ENCODE measurements around the gene GFRA4.

Gene GFRA4

GRCh38 chr20:3693376-3693775, 30.2 kb upstream of the GFRA4 start:
- DNase-seq: no peak

- DNase-seq: no peak
Observed at GRCh38 chr20:3692706-3693294, 29.6 kb upstream of the GFRA4 start.

GRCh38 chr20:3691897-3692296, 28.7 kb upstream of the GFRA4 start:
- DNase-seq: no peak

- no peak for DNase-seq
Observed at GRCh38 chr20:3691306-3691705, 28.1 kb upstream of the GFRA4 start.

GRCh38 chr20:3690413-3690812, 27.2 kb upstream of the GFRA4 start:
- no peak for DNase-seq

- DNase-seq: no peak
Observed at GRCh38 chr20:3689978-3690377, 26.8 kb upstream of the GFRA4 start.

GRCh38 chr20:3687655-3688054, 24.5 kb upstream of the GFRA4 start:
- no peak for DNase-seq

- DNase-seq: peak; percentile 25
Observed at GRCh38 chr20:3686867-3687321, 23.7 kb upstream of the GFRA4 start.

GRCh38 chr20:3686421-3686820, 23.2 kb upstream of the GFRA4 start:
- DNase-seq: no peak

- no peak for DNase-seq
Observed at GRCh38 chr20:3685341-3685740, 22.1 kb upstream of the GFRA4 start.

GRCh38 chr20:3681931-3682781, 19.0 kb upstream of the GFRA4 start, which contains the start of gene ADAM33:
Gene ADAM33 (minus strand): TSS chr20:3682010. CDS start chr20:3682004, 6 bp downstream.
- no peak for DNase-seq

- DNase-seq: no peak
Observed at GRCh38 chr20:3681352-3681930, 18.2 kb upstream of the GFRA4 start.

GRCh38 chr20:3680701-3681351, 17.6 kb upstream of the GFRA4 start:
- DNase-seq: peak; percentile 11

GRCh38 chr20:3679749-3680700, 16.8 kb upstream of the GFRA4 start:
- DNase-seq: no peak

- no peak for DNase-seq
Observed at GRCh38 chr20:3678856-3679720, 15.9 kb upstream of the GFRA4 start.

GRCh38 chr20:3678198-3678597, 15.0 kb upstream of the GFRA4 start:
- no peak for DNase-seq

GRCh38 chr20:3677733-3678132, 14.5 kb upstream of the GFRA4 start:
- no peak for DNase-seq

GRCh38 chr20:3674995-3675900, 12.0 kb upstream of the GFRA4 start:
- DNase-seq: no peak

- no peak for DNase-seq
Observed at GRCh38 chr20:3674447-3674846, 11.2 kb upstream of the GFRA4 start.
